GM21576 (cell line): ENCODE data around the gene TMEM238L.

ENCODE experiments used
- ATAC-seq: cut with Tn5 transposase; IDR thresholded peaks from one replicate; pipeline ENCODE4 v1.9.1; 2021; ENCODE audit warnings: mild to moderate bottlenecking, moderate library complexity; ENCODE audit not compliant: unreplicated experiment

Gene TMEM238L

DNA sequence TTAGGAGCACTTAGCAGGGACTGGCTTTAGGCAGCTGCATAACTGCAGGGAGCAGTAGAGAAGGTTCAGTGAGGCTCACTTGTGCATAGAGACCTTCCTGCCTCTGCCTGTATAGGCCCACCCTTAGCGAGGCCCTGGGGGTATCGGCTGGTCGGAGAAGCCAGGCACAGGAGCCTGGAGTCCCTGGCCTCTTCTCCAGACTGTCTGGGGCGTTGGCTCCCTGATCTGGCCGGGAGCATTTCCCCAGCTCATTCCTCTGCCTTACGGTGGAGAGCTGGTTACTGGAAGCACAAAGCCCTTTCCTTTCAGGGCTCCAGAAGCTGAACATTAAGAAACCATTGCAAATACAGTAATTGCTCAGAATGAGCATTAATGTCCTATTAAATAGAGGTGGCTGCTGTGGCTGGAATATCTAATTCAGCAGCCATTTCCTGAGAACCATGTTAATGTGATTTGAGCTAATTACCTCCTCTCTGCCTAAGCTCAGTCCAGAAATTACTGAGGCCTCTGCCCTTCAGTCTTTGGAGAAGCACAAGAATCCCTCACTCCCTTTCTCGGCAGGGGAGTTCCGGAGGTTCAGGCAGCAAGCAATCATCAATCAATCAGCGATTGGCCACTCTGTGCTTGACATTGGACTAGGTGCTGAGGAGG, 55.2 kb downstream of the TMEM238L start:
- no peak for ATAC-seq

DNA sequence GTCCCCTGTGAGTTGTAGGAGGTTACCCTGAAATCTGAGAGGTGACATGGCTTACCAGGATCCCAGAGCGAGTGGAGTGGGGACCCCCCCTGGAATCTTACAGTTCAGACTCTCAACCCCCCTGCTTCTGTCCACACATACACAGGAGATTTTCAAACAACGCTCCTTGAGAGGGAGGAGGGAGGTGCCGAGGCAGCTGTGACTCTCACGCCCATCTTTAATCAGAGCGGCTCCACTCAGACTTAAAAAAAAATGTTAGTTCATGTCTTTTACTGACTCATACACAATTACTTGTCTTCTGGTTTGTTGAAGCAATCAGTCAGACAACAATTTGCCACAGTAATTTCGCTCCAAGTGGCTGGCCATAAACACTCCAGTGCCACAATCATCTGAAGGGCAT, 58.7 kb downstream of the TMEM238L start:
- ATAC-seq, result no peak
